Mesenteric fat pad (tissue), 1 donor: ENCODE measurements around the gene RUSC1. TPM values are rescaled to one million over a fixed set of nuclear protein-coding genes. Genes with fewer than 3 reads are reported as not detected.
A peak's percentile ranks its signal among the peaks of the same experiment; 100 is the strongest.

ENCODE experiments used
- DNase-seq: peaks from one replicate; pipeline ENCODE4 v3.0.0-alpha.2; 2020; ENCODE audit warnings: low spot score
- total RNA-seq: library from RNA; stranded (reverse); fragmentation: NEBNext Ultra II Directional; extraction: Animal tissue kit (Norgen Biotek cat#: 25700); gene quantifications from one replicate; pipeline ENCODE4 v1.2.1, GENCODE V29; 2021
- donor health status: DM: yes; HTN: yes; CAD: no.

RUSC1 gene
- total RNA-seq, 1 donor from 2014 or later: 20.8 TPM

- peak; percentile 97 for DNase-seq
Observed at GRCh38 chr1:155322953-155323728, 2.4 kb downstream of the RUSC1 start.

- peak; percentile 96 for DNase-seq
Observed at GRCh38 chr1:155323729-155324036, 3.0 kb downstream of the RUSC1 start.

- DNase-seq: peak; percentile 97
Observed at GRCh38 chr1:155324037-155324716, 3.5 kb downstream of the RUSC1 start.

GRCh38 chr1:155324717-155325602 lies 4.3 kb downstream of the RUSC1 start:
- DNase-seq: peak; percentile 90

- DNase-seq: no peak
Observed at GRCh38 chr1:155325603-155325893, 4.9 kb downstream of the RUSC1 start.

- DNase-seq: peak; percentile 72
Observed at GRCh38 chr1:155326020-155326526, 5.4 kb downstream of the RUSC1 start.

- peak; percentile 89 for DNase-seq
Observed at GRCh38 chr1:155326631-155327037, 5.9 kb downstream of the RUSC1 start.

GRCh38 chr1:155327981-155328380 lies 7.3 kb downstream of the RUSC1 start:
- peak; percentile 41 for DNase-seq

GRCh38 chr1:155328856-155329255 lies 8.2 kb downstream of the RUSC1 start:
- peak; percentile 8 for DNase-seq

- peak; percentile 68 for DNase-seq
Observed at GRCh38 chr1:155329980-155330598, 9.4 kb downstream of the RUSC1 start.

GRCh38 chr1:155334962-155335361 lies 14.3 kb downstream of the RUSC1 start:
- DNase-seq: no peak

- DNase-seq: no peak
Observed at GRCh38 chr1:155339515-155340097, 18.9 kb downstream of the RUSC1 start.

- DNase-seq: no peak
Observed at GRCh38 chr1:155342842-155343241, 22.1 kb downstream of the RUSC1 start.

- DNase-seq: no peak
Observed at GRCh38 chr1:155352631-155353030, 31.9 kb downstream of the RUSC1 start.

GRCh38 chr1:155360051-155360450 lies 39.4 kb downstream of the RUSC1 start:
- no peak for DNase-seq

GRCh38 chr1:155379180-155379579 lies 58.5 kb downstream of the RUSC1 start:
- no peak for DNase-seq

- no peak for DNase-seq
Observed at GRCh38 chr1:155379631-155380090, 59.0 kb downstream of the RUSC1 start.
